Measurements from ENCODE around the gene SLC12A5. TPM values are rescaled to one million over a fixed set of nuclear protein-coding genes. Genes with fewer than 3 reads are reported as not detected.

SLC12A5 gene
- total RNA-seq, 1 donor from 2014 or later: not detected

DNA sequence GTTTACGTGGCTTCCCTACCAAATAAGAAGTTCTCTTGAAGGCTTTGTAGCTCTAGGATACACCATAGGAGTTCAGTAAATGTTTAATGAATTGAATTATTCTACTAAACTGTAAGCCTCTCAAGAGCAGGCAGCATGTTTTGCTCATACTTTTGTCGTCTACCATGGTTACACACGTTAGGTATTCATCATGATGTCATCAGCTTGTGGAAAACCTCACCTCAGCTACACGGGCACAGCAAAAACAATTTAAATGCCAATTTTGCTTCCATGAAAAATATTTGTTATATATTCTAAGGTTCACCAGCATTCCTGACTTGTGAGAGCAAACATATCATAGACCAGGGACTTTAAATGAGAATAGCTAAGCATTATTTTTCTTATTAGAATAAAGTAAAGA is 44.0 kb downstream of the SLC12A5 start:
- no peak for DNase-seq (ENCODE audit: extremely low spot score, unreplicated experiment)
- Mint-ChIP-seq H3K9me3 (ENCODE audit: unreplicated experiment) (no peaks in the 10 kb centered on the region), H3K4me1 (ENCODE audit: unreplicated experiment) (peaks cover 4% of the 10 kb centered on the region), H3K27ac (ENCODE audit: unreplicated experiment) (no peak overlapping the region), H3K4me3 (ENCODE audit: unreplicated experiment) (no peak overlapping the region), H3K27me3 (ENCODE audit: unreplicated experiment) (no peaks in the 10 kb centered on the region), H3K36me3 (ENCODE audit: unreplicated experiment) (peaks cover 35% of the 10 kb centered on the region)
- TF ChIP-seq, protein P1, sequence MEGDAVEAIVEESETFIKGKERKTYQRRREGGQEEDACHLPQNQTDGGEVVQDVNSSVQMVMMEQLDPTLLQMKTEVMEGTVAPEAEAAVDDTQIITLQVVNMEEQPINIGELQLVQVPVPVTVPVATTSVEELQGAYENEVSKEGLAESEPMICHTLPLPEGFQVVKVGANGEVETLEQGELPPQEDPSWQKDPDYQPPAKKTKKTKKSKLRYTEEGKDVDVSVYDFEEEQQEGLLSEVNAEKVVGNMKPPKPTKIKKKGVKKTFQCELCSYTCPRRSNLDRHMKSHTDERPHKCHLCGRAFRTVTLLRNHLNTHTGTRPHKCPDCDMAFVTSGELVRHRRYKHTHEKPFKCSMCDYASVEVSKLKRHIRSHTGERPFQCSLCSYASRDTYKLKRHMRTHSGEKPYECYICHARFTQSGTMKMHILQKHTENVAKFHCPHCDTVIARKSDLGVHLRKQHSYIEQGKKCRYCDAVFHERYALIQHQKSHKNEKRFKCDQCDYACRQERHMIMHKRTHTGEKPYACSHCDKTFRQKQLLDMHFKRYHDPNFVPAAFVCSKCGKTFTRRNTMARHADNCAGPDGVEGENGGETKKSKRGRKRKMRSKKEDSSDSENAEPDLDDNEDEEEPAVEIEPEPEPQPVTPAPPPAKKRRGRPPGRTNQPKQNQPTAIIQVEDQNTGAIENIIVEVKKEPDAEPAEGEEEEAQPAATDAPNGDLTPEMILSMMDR (IDR thresholded peaks at IDR 0.05): no peak

DNA sequence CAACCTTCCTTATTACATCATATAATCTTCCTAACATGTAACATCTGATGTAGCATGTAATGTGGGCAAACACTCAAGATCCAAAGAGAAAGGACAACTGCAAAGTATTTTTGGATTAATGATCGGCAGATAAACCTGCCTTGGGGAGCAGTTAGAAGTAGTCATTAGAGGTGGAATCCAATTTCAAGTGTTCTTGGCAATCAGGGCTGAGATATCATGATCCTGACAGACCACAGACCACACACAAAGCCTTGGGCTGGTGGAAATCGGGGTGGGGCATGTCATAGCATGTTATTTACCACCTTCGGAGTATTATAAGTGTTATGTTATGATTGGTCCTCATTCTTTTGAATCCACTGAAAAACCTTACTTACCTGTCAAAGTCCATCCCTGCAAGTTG is 44.4 kb downstream of the SLC12A5 start:
- H3K4me1 Mint-ChIP-seq (ENCODE audit: unreplicated experiment): peaks cover 4% of the 10 kb centered on the region
- no peaks in the 10 kb centered on the region for H3K27me3 Mint-ChIP-seq (ENCODE audit: unreplicated experiment)
- H3K4me3 Mint-ChIP-seq (ENCODE audit: unreplicated experiment): no peak overlapping the region
- TF ChIP-seq, protein P1 (IDR thresholded peaks at IDR 0.05): no peak
- no peaks in the 10 kb centered on the region for H3K9me3 Mint-ChIP-seq (ENCODE audit: unreplicated experiment)
- no peak overlapping the region for H3K27ac Mint-ChIP-seq (ENCODE audit: unreplicated experiment)
- peaks cover 32% of the 10 kb centered on the region for H3K36me3 Mint-ChIP-seq (ENCODE audit: unreplicated experiment)
- DNase-seq (ENCODE audit: extremely low spot score, unreplicated experiment): no peak

- H3K27me3 Mint-ChIP-seq (ENCODE audit: unreplicated experiment): no peaks in the 10 kb centered on the region
- TF ChIP-seq, protein P1 (IDR thresholded peaks at IDR 0.05): no peak
- no peaks in the 10 kb centered on the region for H3K9me3 Mint-ChIP-seq (ENCODE audit: unreplicated experiment)
- H3K4me1 Mint-ChIP-seq (ENCODE audit: unreplicated experiment): peaks cover 4% of the 10 kb centered on the region
- H3K36me3 Mint-ChIP-seq (ENCODE audit: unreplicated experiment): peaks cover 29% of the 10 kb centered on the region
- H3K4me3 Mint-ChIP-seq (ENCODE audit: unreplicated experiment): no peak overlapping the region
- H3K27ac Mint-ChIP-seq (ENCODE audit: unreplicated experiment): no peak overlapping the region
- no peak for DNase-seq (ENCODE audit: extremely low spot score, unreplicated experiment)
These were observed 45.0 kb downstream of the SLC12A5 start for GRCh38 chr20:46074006-46074405.

- no peak for DNase-seq (ENCODE audit: extremely low spot score, unreplicated experiment)
- H3K4me3 Mint-ChIP-seq (ENCODE audit: unreplicated experiment): no peak overlapping the region
- no peak overlapping the region for H3K27ac Mint-ChIP-seq (ENCODE audit: unreplicated experiment)
- H3K36me3 Mint-ChIP-seq (ENCODE audit: unreplicated experiment): peaks cover 30% of the 10 kb centered on the region
- no peaks in the 10 kb centered on the region for H3K9me3 Mint-ChIP-seq (ENCODE audit: unreplicated experiment)
- peaks cover 9% of the 10 kb centered on the region for H3K4me1 Mint-ChIP-seq (ENCODE audit: unreplicated experiment)
- TF ChIP-seq, protein P1 (IDR thresholded peaks at IDR 0.05): no peak
- H3K27me3 Mint-ChIP-seq (ENCODE audit: unreplicated experiment): no peaks in the 10 kb centered on the region
These were observed 47.8 kb downstream of the SLC12A5 start for GRCh38 chr20:46076806-46077205.

DNA sequence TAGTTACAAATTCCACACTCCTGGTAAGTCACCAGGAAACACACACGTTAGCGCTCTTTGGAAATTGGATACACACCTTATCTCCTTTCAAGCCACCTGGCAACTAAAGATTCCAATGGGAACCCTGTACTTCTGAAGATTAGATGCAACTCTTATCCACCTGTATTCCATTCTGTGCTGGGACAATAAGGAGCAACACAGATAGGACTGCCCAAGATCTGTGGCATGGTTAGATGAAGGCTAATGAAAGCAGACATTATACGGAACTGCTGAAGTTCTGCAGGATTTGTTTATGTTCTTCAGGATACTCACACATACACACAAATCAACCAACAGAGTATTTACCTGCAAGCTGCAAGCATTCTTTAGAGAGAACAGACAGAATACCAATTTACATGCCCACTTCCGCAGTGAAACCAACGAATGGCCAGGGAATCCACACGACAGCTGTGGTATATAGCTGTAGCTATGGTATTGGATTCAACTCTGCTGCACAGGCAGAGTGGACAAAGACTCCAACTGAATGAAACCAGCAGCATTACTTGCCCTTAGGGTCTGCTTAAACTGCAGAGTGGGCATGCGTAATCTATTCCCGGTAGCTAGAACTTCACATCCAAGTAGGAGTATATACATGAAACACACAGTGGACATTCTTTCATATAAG is 48.8 kb downstream of the SLC12A5 start:
- TF ChIP-seq, protein P1 (IDR thresholded peaks at IDR 0.05): no peak
- Mint-ChIP-seq H3K27ac (ENCODE audit: unreplicated experiment) (no peak overlapping the region), H3K27me3 (ENCODE audit: unreplicated experiment) (no peaks in the 10 kb centered on the region), H3K4me3 (ENCODE audit: unreplicated experiment) (no peak overlapping the region), H3K4me1 (ENCODE audit: unreplicated experiment) (peaks cover 9% of the 10 kb centered on the region), H3K9me3 (ENCODE audit: unreplicated experiment) (no peaks in the 10 kb centered on the region), H3K36me3 (ENCODE audit: unreplicated experiment) (peaks cover 30% of the 10 kb centered on the region)
- no peak for DNase-seq (ENCODE audit: extremely low spot score, unreplicated experiment)

All from osteocyte (in vitro differentiated cells).